Measurements from ENCODE around the gene CFAP221. TPM values are rescaled to one million over a fixed set of nuclear protein-coding genes. Genes with fewer than 3 reads are reported as not detected.

CFAP221 gene
- 26.3 TPM for total RNA-seq
- long read RNA-seq, partial matches to known transcripts, result 4 of 17 reads
- long read RNA-seq, other reads (novel, unspliced or antisense), result 12 of 17 reads

DNA sequence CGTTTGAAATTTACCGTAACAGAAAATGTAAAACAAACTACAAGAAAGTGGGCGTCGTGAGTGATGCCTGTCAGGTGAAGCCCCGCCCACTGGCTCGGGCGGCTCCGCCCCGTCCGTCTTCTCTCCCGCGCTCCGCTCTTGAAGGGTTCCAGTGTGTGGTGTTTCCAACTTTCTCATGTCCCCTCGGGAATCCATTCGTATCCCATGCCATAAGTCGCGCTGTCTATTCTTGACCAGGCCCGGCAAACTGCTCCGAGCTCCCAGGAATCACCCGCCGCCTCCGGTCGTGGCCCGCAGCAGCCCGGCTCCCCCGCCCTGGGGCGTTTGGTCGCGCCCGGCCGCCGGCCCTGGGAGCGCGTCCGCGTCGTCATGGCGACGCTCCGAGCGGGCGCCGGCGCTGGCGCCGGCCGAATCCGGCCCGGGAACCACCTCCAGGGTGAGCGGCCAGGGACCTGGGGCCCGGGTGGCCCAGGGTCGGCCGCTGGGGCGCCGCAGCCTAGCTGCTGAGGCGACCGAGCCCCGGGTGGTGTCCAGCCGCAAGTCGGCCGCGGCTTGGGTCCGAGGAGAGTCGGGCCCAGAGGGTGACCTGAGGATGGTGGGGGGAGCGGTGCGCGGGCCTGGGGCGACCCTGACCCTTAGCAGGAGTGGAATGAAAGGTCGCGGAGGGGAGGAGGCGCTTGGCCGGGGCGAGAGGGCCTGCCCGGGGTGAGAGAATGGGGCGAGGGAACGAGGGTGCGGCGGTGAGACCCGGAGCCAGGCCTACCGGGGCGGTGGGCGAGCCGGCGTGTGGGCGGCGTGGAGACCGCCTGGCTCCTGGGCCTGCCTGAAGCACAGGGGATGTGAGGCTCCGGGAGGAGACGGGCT is at the start of gene CFAP221:
Gene CFAP221, plus strand, starts transcription at position 375 of the 864 bp plus-strand sequence. CDS start 1,683 bp downstream, outside the sequence.
- H3K27me3 ChIP-seq, result no peaks in the 10 kb centered on the region
- ATAC-seq (peak; percentile 93), DNase-seq (peak; percentile 93)
- no peaks in the 10 kb centered on the region for H3K36me3 ChIP-seq
- intact Hi-C loops (cut with DNase I), result no loop called here
- H3K4me3 ChIP-seq, result peak within 1 kb of the TSS; percentile 62
- H3K4me1 ChIP-seq, result peaks cover 14% of the 10 kb centered on the region
- TF ChIP-seq, protein P1, sequence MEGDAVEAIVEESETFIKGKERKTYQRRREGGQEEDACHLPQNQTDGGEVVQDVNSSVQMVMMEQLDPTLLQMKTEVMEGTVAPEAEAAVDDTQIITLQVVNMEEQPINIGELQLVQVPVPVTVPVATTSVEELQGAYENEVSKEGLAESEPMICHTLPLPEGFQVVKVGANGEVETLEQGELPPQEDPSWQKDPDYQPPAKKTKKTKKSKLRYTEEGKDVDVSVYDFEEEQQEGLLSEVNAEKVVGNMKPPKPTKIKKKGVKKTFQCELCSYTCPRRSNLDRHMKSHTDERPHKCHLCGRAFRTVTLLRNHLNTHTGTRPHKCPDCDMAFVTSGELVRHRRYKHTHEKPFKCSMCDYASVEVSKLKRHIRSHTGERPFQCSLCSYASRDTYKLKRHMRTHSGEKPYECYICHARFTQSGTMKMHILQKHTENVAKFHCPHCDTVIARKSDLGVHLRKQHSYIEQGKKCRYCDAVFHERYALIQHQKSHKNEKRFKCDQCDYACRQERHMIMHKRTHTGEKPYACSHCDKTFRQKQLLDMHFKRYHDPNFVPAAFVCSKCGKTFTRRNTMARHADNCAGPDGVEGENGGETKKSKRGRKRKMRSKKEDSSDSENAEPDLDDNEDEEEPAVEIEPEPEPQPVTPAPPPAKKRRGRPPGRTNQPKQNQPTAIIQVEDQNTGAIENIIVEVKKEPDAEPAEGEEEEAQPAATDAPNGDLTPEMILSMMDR (IDR thresholded peaks at IDR 0.05), result no peak
- H3K9me3 ChIP-seq, result no peaks in the 10 kb centered on the region
- H3K27ac ChIP-seq, result peak within 1 kb of the TSS; percentile 90

- Histone ChIP-seq H3K9me3 (peaks cover 18% of the 10 kb centered on the region), H3K4me3 (no peak overlapping the region), H3K27me3 (no peaks in the 10 kb centered on the region), H3K36me3 (no peaks in the 10 kb centered on the region), H3K27ac (no peak overlapping the region), H3K4me1 (peaks cover 7% of the 10 kb centered on the region)
- intact Hi-C loops (cut with DNase I), result no loop called here
- ATAC-seq (peak; percentile 73), DNase-seq (no peak)
- TF ChIP-seq, protein P1 (IDR thresholded peaks at IDR 0.05), result peak; percentile 10
Measured at GRCh38 chr2:119495948-119496347, 48.3 kb upstream of the CFAP221 start.

GRCh38 chr2:119496682-119497081 is 47.6 kb upstream of the CFAP221 start:
- no peak overlapping the region for H3K27ac ChIP-seq
- ATAC-seq (no peak), DNase-seq (no peak)
- TF ChIP-seq, protein P1 (IDR thresholded peaks at IDR 0.05), result no peak
- intact Hi-C loops (cut with DNase I), result no loop called here
- no peaks in the 10 kb centered on the region for H3K27me3 ChIP-seq
- H3K4me3 ChIP-seq, result no peak overlapping the region
- H3K9me3 ChIP-seq, result peaks cover 18% of the 10 kb centered on the region
- H3K36me3 ChIP-seq, result no peaks in the 10 kb centered on the region
- H3K4me1 ChIP-seq, result peaks cover 4% of the 10 kb centered on the region

GRCh38 chr2:119508756-119509155 is 35.5 kb upstream of the CFAP221 start:
- H3K4me3 ChIP-seq, result no peak overlapping the region
- intact Hi-C loops (cut with DNase I), result no loop called here
- no peak overlapping the region for H3K27ac ChIP-seq
- no peaks in the 10 kb centered on the region for H3K27me3 ChIP-seq
- TF ChIP-seq, protein P1 (IDR thresholded peaks at IDR 0.05), result no peak
- no peaks in the 10 kb centered on the region for H3K4me1 ChIP-seq
- H3K9me3 ChIP-seq, result no peaks in the 10 kb centered on the region
- no peak for DNase-seq
- ATAC-seq, result no peak
- H3K36me3 ChIP-seq, result no peaks in the 10 kb centered on the region

GRCh38 chr2:119511989-119512388 is 32.3 kb upstream of the CFAP221 start:
- no peaks in the 10 kb centered on the region for H3K9me3 ChIP-seq
- no peaks in the 10 kb centered on the region for H3K4me1 ChIP-seq
- no peak overlapping the region for H3K27ac ChIP-seq
- no peak overlapping the region for H3K4me3 ChIP-seq
- intact Hi-C loops (cut with DNase I), result no loop called here
- DNase-seq (no peak), ATAC-seq (no peak)
- TF ChIP-seq, protein P1 (IDR thresholded peaks at IDR 0.05), result no peak
- peaks cover 3% of the 10 kb centered on the region for H3K36me3 ChIP-seq
- no peaks in the 10 kb centered on the region for H3K27me3 ChIP-seq

Measured in upper lobe of right lung (tissue), 1 donor.